ENCODE measurements around the gene SHTN1. TPM values are rescaled to one million over a fixed set of nuclear protein-coding genes. Genes with fewer than 3 reads are reported as not detected.

SHTN1 gene
- total and polyA plus RNA-seq, 10 of the 15 experiments (the other 5 are each of a cell fraction or from before 2014, with no cell fraction given), result 0.79 to 4.0 (median 2.0) TPM

DNA sequence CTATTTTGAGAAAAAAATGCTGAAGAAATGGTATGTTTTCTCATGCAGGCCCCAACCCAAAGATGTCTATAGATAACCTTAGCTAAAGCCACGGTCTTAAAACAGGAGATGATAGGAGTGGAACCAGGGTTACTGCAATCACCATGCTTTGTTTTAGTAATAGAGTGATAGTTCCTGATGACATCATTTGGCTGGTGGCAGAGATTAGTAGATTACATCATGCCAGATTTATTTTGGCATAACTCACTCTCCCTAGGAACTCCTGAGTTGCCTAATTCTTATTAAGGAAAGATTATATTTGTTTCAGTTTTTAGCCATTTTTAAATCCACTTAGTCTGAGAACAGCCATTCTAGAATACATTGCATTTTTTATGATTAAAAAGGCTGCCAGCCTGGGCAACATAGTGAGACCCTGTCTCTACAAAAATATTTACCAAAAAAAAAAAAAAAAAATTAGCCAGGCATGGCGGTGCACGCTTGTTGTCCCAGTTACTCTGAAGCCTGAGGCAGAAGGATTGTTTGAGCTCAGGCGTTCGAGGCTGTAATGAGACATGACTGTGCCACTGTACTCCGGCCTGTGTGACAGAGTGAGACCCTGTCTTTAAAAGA lies 137.9 kb downstream of the SHTN1 start:
- ChIA-PET RAD21 (ENCODE audit: unreplicated experiment) (no interaction called here), POLR2A (interaction anchor here (0.6 kb wide), 1 partner anchor 134 kb away, joined by 3 read pairs; no protein-coding TSS in a partner anchor), SMC1A (ENCODE audit: uncharacterized antibody, unreplicated experiment) (no interaction called here), CTCF (interaction anchor here (0.6 kb wide), 1 partner anchor 89 kb away, joined by 3 read pairs; no protein-coding TSS in a partner anchor)
- Histone ChIP-seq H4K20me1 (ENCODE audit: control insufficient read depth, insufficient read depth) (no peaks in the 10 kb centered on the region), H3K27ac (ENCODE audit: control insufficient read depth, insufficient read depth) (no peak overlapping the region), H3K9me3 (replicated peaks; ENCODE audit: control insufficient read depth, insufficient read depth, low read length) (no peaks in the 10 kb centered on the region), H2AFZ (ENCODE audit: control insufficient read depth, low read depth, low read length) (no peak overlapping the region), H3K4me2 (ENCODE audit: control insufficient read depth, insufficient read depth) (no peak overlapping the region), H3K27me3 (replicated peaks in 1 of 2; ENCODE audit: control insufficient read depth in 2 of 2, insufficient read depth in 2 of 2, low read length in 1 of 2) (no peaks in the 10 kb centered on the region; a peak in 2 of 4 replicates), H3K4me1 (ENCODE audit: control insufficient read depth, insufficient read depth, low read length) (no peaks in the 10 kb centered on the region), H3K9ac (ENCODE audit: control insufficient read depth, insufficient read depth, low read length) (no peak overlapping the region), H3K79me2 (ENCODE audit: control insufficient read depth, insufficient read depth, low read length) (no peaks in the 10 kb centered on the region), H3K4me3 (no peak overlapping the region), H3K36me3 (ENCODE audit: control insufficient read depth in 2 of 2, insufficient read depth in 2 of 2, low read length in 1 of 2) (no peaks in the 10 kb centered on the region)
- in situ Hi-C loops (cut with MboI) (no loop called here), intact Hi-C loops (cut with micrococcal nuclease; ENCODE audit: unreplicated experiment) (no loop called here)
- DNase-seq (ENCODE audit: low read depth, low spot score) (no peak), FAIRE-seq (no peak), ATAC-seq (no peak)
- WGBS (ENCODE audit: insufficient coverage, insufficient replicate concordance, low lambda C conversion rate, missing lambda C conversion rate), result 49% methylated on average over 6 of the region's 6 CpGs
- no TSS peak for BruUV-seq (replicated peaks)
- TF ChIP-seq, protein P1, sequence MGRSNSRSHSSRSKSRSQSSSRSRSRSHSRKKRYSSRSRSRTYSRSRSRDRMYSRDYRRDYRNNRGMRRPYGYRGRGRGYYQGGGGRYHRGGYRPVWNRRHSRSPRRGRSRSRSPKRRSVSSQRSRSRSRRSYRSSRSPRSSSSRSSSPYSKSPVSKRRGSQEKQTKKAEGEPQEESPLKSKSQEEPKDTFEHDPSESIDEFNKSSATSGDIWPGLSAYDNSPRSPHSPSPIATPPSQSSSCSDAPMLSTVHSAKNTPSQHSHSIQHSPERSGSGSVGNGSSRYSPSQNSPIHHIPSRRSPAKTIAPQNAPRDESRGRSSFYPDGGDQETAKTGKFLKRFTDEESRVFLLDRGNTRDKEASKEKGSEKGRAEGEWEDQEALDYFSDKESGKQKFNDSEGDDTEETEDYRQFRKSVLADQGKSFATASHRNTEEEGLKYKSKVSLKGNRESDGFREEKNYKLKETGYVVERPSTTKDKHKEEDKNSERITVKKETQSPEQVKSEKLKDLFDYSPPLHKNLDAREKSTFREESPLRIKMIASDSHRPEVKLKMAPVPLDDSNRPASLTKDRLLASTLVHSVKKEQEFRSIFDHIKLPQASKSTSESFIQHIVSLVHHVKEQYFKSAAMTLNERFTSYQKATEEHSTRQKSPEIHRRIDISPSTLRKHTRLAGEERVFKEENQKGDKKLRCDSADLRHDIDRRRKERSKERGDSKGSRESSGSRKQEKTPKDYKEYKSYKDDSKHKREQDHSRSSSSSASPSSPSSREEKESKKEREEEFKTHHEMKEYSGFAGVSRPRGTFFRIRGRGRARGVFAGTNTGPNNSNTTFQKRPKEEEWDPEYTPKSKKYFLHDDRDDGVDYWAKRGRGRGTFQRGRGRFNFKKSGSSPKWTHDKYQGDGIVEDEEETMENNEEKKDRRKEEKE (IDR thresholded peaks at IDR 0.05), result no peak
- TF ChIP-seq, protein P2, sequence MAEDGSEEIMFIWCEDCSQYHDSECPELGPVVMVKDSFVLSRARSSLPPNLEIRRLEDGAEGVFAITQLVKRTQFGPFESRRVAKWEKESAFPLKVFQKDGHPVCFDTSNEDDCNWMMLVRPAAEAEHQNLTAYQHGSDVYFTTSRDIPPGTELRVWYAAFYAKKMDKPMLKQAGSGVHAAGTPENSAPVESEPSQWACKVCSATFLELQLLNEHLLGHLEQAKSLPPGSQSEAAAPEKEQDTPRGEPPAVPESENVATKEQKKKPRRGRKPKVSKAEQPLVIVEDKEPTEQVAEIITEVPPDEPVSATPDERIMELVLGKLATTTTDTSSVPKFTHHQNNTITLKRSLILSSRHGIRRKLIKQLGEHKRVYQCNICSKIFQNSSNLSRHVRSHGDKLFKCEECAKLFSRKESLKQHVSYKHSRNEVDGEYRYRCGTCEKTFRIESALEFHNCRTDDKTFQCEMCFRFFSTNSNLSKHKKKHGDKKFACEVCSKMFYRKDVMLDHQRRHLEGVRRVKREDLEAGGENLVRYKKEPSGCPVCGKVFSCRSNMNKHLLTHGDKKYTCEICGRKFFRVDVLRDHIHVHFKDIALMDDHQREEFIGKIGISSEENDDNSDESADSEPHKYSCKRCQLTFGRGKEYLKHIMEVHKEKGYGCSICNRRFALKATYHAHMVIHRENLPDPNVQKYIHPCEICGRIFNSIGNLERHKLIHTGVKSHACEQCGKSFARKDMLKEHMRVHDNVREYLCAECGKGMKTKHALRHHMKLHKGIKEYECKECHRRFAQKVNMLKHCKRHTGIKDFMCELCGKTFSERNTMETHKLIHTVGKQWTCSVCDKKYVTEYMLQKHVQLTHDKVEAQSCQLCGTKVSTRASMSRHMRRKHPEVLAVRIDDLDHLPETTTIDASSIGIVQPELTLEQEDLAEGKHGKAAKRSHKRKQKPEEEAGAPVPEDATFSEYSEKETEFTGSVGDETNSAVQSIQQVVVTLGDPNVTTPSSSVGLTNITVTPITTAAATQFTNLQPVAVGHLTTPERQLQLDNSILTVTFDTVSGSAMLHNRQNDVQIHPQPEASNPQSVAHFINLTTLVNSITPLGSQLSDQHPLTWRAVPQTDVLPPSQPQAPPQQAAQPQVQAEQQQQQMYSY (CRISPR knock-in tag; IDR thresholded peaks at IDR 0.05), result no peak
- no peak for TF ChIP-seq CHD1 (IDR thresholded peaks at IDR 0.05; ENCODE audit: low read depth, low read length)
- no peak for TF ChIP-seq MEF2B (IDR thresholded peaks at IDR 0.05; ENCODE audit: partially characterized antibody, poor library complexity, severe bottlenecking)
- TF ChIP-seq, protein P3, sequence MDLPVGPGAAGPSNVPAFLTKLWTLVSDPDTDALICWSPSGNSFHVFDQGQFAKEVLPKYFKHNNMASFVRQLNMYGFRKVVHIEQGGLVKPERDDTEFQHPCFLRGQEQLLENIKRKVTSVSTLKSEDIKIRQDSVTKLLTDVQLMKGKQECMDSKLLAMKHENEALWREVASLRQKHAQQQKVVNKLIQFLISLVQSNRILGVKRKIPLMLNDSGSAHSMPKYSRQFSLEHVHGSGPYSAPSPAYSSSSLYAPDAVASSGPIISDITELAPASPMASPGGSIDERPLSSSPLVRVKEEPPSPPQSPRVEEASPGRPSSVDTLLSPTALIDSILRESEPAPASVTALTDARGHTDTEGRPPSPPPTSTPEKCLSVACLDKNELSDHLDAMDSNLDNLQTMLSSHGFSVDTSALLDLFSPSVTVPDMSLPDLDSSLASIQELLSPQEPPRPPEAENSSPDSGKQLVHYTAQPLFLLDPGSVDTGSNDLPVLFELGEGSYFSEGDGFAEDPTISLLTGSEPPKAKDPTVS (IDR thresholded peaks at IDR 0.05; ENCODE audit: low read depth, low read length), result no peak
- TF ChIP-seq, protein P4, sequence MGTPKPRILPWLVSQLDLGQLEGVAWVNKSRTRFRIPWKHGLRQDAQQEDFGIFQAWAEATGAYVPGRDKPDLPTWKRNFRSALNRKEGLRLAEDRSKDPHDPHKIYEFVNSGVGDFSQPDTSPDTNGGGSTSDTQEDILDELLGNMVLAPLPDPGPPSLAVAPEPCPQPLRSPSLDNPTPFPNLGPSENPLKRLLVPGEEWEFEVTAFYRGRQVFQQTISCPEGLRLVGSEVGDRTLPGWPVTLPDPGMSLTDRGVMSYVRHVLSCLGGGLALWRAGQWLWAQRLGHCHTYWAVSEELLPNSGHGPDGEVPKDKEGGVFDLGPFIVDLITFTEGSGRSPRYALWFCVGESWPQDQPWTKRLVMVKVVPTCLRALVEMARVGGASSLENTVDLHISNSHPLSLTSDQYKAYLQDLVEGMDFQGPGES (IDR thresholded peaks at IDR 0.05), result no peak
- TF ChIP-seq, protein P5, sequence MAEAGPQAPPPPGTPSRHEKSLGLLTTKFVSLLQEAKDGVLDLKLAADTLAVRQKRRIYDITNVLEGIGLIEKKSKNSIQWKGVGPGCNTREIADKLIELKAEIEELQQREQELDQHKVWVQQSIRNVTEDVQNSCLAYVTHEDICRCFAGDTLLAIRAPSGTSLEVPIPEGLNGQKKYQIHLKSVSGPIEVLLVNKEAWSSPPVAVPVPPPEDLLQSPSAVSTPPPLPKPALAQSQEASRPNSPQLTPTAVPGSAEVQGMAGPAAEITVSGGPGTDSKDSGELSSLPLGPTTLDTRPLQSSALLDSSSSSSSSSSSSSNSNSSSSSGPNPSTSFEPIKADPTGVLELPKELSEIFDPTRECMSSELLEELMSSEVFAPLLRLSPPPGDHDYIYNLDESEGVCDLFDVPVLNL (IDR thresholded peaks at IDR 0.05; ENCODE audit: low read depth, low read length), result no peak
- TF ChIP-seq PAX5 (IDR thresholded peaks at IDR 0.05; ENCODE audit: borderline replicate concordance, low read depth, low read length), result no peak
- TF ChIP-seq, protein P6, sequence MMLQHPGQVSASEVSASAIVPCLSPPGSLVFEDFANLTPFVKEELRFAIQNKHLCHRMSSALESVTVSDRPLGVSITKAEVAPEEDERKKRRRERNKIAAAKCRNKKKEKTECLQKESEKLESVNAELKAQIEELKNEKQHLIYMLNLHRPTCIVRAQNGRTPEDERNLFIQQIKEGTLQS (IDR thresholded peaks at IDR 0.05; ENCODE audit: borderline replicate concordance, extremely low read depth, low read depth, low read length), result no peak
- no peak for TF ChIP-seq SIN3A (IDR thresholded peaks at IDR 0.05; ENCODE audit: low read depth, low read length)
- TF ChIP-seq CBX3 (IDR thresholded peaks at IDR 0.05; ENCODE audit: borderline replicate concordance, low read depth), result no peak

Measured in GM12878 (cell line).